Loucy (cell line): Measurements from ENCODE around the gene TRAPPC12.

ENCODE experiments used
- H2AFZ ChIP-seq: fragments of 200-600 bp; sonication (generic); 2 replicates; pipeline ENCODE4 v1.6.0; 2016; ENCODE audit warnings: antibody characterized with exemption, mild to moderate bottlenecking, low read length, moderate library complexity
- H3F3A ChIP-seq: fragments of 200-600 bp; 2 replicates; pipeline ENCODE4 v1.6.0; 2016; ENCODE audit warnings: antibody characterized with exemption, low read depth, mild to moderate bottlenecking
- H3K27me3 ChIP-seq: fragments of 200-600 bp; sonication (generic); 2 replicates; pipeline ENCODE4 v1.6.1; 2014; ENCODE audit warnings: low read length, mild to moderate bottlenecking; ENCODE audit not compliant: insufficient read depth, poor library complexity, severe bottlenecking
- H3K36me3 ChIP-seq: fragments of 200-600 bp; sonication (generic); 2 replicates; pipeline ENCODE4 v1.6.1; 2016; ENCODE audit warnings: low read length; ENCODE audit not compliant: insufficient read depth
- H3K4me1 ChIP-seq: fragments of 200-600 bp; sonication (generic); 2 replicates; pipeline ENCODE4 v1.5.1; 2014; ENCODE audit warnings: low read length, mild to moderate bottlenecking; ENCODE audit not compliant: insufficient read depth, poor library complexity, severe bottlenecking
- H3K4me2 ChIP-seq: fragments of 200-600 bp; sonication (generic); 2 replicates; pipeline ENCODE4 v1.6.0; 2014; ENCODE audit warnings: antibody characterized with exemption, low read length, low read depth, mild to moderate bottlenecking; ENCODE audit not compliant: poor library complexity, severe bottlenecking
- H3K4me3 ChIP-seq: fragments of 200-600 bp; sonication (generic); 2 replicates; pipeline ENCODE4 v1.5.1; 2014; ENCODE audit warnings: low read length, mild to moderate bottlenecking, mixed read lengths; ENCODE audit not compliant: poor library complexity, severe bottlenecking
- H3K79me2 ChIP-seq: fragments of 200-600 bp; sonication (generic); 2 replicates; pipeline ENCODE4 v1.6.1; 2014; ENCODE audit warnings: low read length; ENCODE audit not compliant: insufficient read depth
- H3K9ac ChIP-seq: fragments of 200-600 bp; sonication (generic); 2 replicates; pipeline ENCODE4 v1.6.0; 2014; ENCODE audit warnings: mild to moderate bottlenecking, low read depth, low read length, moderate library complexity; ENCODE audit not compliant: poor library complexity, severe bottlenecking
- H3K9me2 ChIP-seq: fragments of 200-600 bp; sonication (generic); replicated peaks from 2 replicates; pipeline ENCODE4 v1.6.1; 2016; ENCODE audit warnings: low read depth, low read length, mixed read lengths
- H3K9me3 ChIP-seq: fragments of 200-600 bp; sonication (generic); 2 replicates; pipeline ENCODE4 v1.6.1; 2014; ENCODE audit warnings: mild to moderate bottlenecking, antibody characterized with exemption, low read length, low read depth; ENCODE audit not compliant: insufficient read depth
- H4K20me1 ChIP-seq: fragments of 200-600 bp; sonication (generic); 2 replicates; pipeline ENCODE4 v1.6.0; 2014; ENCODE audit warnings: antibody characterized with exemption, low read length, mild to moderate bottlenecking; ENCODE audit not compliant: insufficient read depth, poor library complexity, severe bottlenecking
- CTCF ChIP-seq: fragments of 200-600 bp; sonication (generic); conservative IDR thresholded peaks from 2 replicates; pipeline ENCODE4 v1.5.1; 2014; ENCODE audit warnings: mild to moderate bottlenecking, antibody characterized with exemption, low read length
- EZH2phosphoT487 ChIP-seq: fragments of 200-600 bp; IDR thresholded peaks from 2 replicates; pipeline ENCODE4 v1.6.1; 2018; ENCODE audit warnings: antibody characterized with exemption, mild to moderate bottlenecking, moderate library complexity, borderline replicate concordance

The TRAPPC12 gene

GRCh38 chr2:3405307-3405706 lies 25.8 kb downstream of the TRAPPC12 start:
- H4K20me1 ChIP-seq, result no peaks in the 10 kb centered on the region
- no peaks in the 10 kb centered on the region for H3K9me2 ChIP-seq
- H3K4me1 ChIP-seq, result no peaks in the 10 kb centered on the region
- no peak overlapping the region for H2AFZ ChIP-seq
- H3K9ac ChIP-seq, result no peak overlapping the region
- H3F3A ChIP-seq, result no peaks in the 10 kb centered on the region
- no peaks in the 10 kb centered on the region for H3K27me3 ChIP-seq
- no peaks in the 10 kb centered on the region for H3K9me3 ChIP-seq
- TF ChIP-seq CTCF, result no peak
- peaks cover 36% of the 10 kb centered on the region; the same call in 1 of the 2 replicates for H3K36me3 ChIP-seq
- no peaks in the 10 kb centered on the region for H3K79me2 ChIP-seq
- H3K4me3 ChIP-seq, result no peak overlapping the region
- no peak overlapping the region for H3K4me2 ChIP-seq

GRCh38 chr2:3405876-3406275 lies 26.4 kb downstream of the TRAPPC12 start:
- Histone ChIP-seq H3K9me3 (no peaks in the 10 kb centered on the region), H3K79me2 (no peaks in the 10 kb centered on the region), H3K36me3 (peaks cover 33% of the 10 kb centered on the region; the same call in 1 of the 2 replicates), H3K4me3 (no peak overlapping the region), H3K4me2 (no peak overlapping the region), H3K4me1 (no peaks in the 10 kb centered on the region), H4K20me1 (no peaks in the 10 kb centered on the region), H3K9ac (no peak overlapping the region), H3F3A (no peaks in the 10 kb centered on the region), H3K9me2 (no peaks in the 10 kb centered on the region), H3K27me3 (no peaks in the 10 kb centered on the region), H2AFZ (no peak overlapping the region)
- TF ChIP-seq CTCF, result no peak
- TF ChIP-seq EZH2phosphoT487, result no peak

- no peak for TF ChIP-seq CTCF
- TF ChIP-seq EZH2phosphoT487, result no peak
- no peak overlapping the region for H2AFZ ChIP-seq
- H3K4me2 ChIP-seq, result no peak overlapping the region
- H3K9ac ChIP-seq, result no peak overlapping the region
- peaks cover 29% of the 10 kb centered on the region; the same call in 1 of the 2 replicates for H3K36me3 ChIP-seq
- H3K9me3 ChIP-seq, result no peaks in the 10 kb centered on the region
- no peaks in the 10 kb centered on the region for H3F3A ChIP-seq
- no peaks in the 10 kb centered on the region for H3K9me2 ChIP-seq
- no peaks in the 10 kb centered on the region for H3K27me3 ChIP-seq
- no peaks in the 10 kb centered on the region for H4K20me1 ChIP-seq
- H3K4me1 ChIP-seq, result no peaks in the 10 kb centered on the region
- no peak overlapping the region for H3K4me3 ChIP-seq
- H3K79me2 ChIP-seq, result no peaks in the 10 kb centered on the region
Observed at GRCh38 chr2:3406501-3406900, 27.0 kb downstream of the TRAPPC12 start.
